Mesothelial cell of epicardium (in vitro differentiated cells): Measurements from ENCODE around the gene PLEKHH3. TPM values are rescaled to one million over a fixed set of nuclear protein-coding genes. Genes with fewer than 3 reads are reported as not detected.

Experiments
- DNase-seq, 2 experiments: peaks; one replicate each; pipeline ENCODE4 v3.0.0; 2021; ENCODE audit warnings: low spot score in 2 of 2; ENCODE audit not compliant: unreplicated experiment in 2 of 2
- H3K27ac Mint-ChIP-seq: 2 replicates; pipeline ENCODE4 v1.8.0; 2021; ENCODE audit warnings: mixed read lengths
- H3K27me3 Mint-ChIP-seq: 2 replicates; pipeline ENCODE4 v1.8.0; 2021; ENCODE audit warnings: low read depth, mixed read lengths
- H3K36me3 Mint-ChIP-seq: 2 replicates; pipeline ENCODE4 v1.8.0; 2021; ENCODE audit warnings: mixed read lengths
- H3K4me1 Mint-ChIP-seq: 2 replicates; pipeline ENCODE4 v1.8.0; 2021; ENCODE audit warnings: mixed read lengths
- H3K4me3 Mint-ChIP-seq: 2 replicates; pipeline ENCODE4 v1.8.0; 2021; ENCODE audit warnings: mild to moderate bottlenecking, moderate library complexity, mixed read lengths
- H3K9me3 Mint-ChIP-seq: 2 replicates; pipeline ENCODE4 v1.8.0; 2021; ENCODE audit warnings: mixed read lengths
- total RNA-seq: library from RNA; stranded (reverse); gene quantifications from 3 replicates; pipeline ENCODE4 v1.2.1, GENCODE V29; 2021
- TF ChIP-seq, protein P1 (sequence below): fragments of 200-600 bp; sonication (generic); IDR thresholded peaks from one replicate; pipeline ENCODE4 v1.5.0; 2021; ENCODE audit warnings: antibody characterized with exemption; ENCODE audit not compliant: unreplicated experiment

Gene PLEKHH3
- total RNA-seq, 1 donor from 2014 or later = 35.9 TPM

- DNase-seq = peak; percentile 61 to 82
- H3K27ac Mint-ChIP-seq = peak overlapping the region; percentile 95
- TF ChIP-seq, protein P1, sequence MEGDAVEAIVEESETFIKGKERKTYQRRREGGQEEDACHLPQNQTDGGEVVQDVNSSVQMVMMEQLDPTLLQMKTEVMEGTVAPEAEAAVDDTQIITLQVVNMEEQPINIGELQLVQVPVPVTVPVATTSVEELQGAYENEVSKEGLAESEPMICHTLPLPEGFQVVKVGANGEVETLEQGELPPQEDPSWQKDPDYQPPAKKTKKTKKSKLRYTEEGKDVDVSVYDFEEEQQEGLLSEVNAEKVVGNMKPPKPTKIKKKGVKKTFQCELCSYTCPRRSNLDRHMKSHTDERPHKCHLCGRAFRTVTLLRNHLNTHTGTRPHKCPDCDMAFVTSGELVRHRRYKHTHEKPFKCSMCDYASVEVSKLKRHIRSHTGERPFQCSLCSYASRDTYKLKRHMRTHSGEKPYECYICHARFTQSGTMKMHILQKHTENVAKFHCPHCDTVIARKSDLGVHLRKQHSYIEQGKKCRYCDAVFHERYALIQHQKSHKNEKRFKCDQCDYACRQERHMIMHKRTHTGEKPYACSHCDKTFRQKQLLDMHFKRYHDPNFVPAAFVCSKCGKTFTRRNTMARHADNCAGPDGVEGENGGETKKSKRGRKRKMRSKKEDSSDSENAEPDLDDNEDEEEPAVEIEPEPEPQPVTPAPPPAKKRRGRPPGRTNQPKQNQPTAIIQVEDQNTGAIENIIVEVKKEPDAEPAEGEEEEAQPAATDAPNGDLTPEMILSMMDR = no peak
- H3K27me3 Mint-ChIP-seq = peaks cover 3% of the 10 kb centered on the region
- H3K4me3 Mint-ChIP-seq = peak overlapping the region; percentile 86
- H3K36me3 Mint-ChIP-seq = no peaks in the 10 kb centered on the region
- peaks cover 48% of the 10 kb centered on the region for H3K4me1 Mint-ChIP-seq
- no peaks in the 10 kb centered on the region for H3K9me3 Mint-ChIP-seq
Measured at GRCh38 chr17:42677921-42678781, 1.4 kb upstream of the PLEKHH3 start.

DNA sequence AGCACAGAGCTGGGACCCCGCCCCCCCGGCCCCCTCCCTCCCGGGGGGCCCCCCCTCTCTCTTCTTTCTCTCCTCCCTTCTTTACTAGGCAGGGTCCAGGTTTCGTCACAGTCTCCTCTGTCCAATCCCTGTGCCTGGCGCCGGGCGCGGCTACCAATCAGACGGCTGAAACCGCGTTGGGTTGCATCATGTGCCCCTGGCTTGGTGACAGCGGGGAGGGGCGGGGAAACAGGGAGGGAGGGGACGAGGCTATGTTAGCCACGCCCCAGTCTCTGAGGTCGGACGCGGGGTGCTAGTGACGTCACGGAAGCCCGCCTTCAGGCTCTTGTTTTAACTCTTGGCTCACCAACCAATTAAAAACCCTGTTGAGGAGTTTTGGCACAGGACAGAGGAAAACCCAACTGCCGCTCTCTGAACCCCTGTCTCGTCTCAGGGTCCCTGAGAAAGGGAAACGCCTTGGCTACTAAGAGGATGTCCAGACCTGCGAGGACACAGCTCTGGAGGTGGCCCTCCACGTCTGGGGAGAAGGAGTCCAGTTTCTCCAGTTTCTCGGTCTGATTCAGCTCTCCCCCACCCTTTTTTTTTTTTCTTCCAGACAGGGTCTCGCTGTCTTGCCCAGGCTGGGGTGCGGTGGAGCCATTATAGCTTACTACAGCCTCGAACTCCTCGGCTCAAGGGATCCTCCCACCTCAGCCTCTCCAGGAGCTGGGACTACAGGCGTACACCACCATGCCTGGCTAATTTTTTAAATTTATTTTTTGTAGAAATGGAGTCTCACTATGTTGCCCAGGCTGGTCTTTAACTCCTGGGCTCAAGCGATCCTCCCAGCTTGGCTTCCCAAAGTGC lies 441 bp upstream of the PLEKHH3 start:
- Mint-ChIP-seq H3K36me3 (no peaks in the 10 kb centered on the region), H3K4me1 (peaks cover 44% of the 10 kb centered on the region), H3K27me3 (no peaks in the 10 kb centered on the region), H3K4me3 (peak overlapping the region; percentile 86), H3K9me3 (no peaks in the 10 kb centered on the region), H3K27ac (peak overlapping the region; percentile 95)
- peak; percentile 98 for DNase-seq
- TF ChIP-seq, protein P1 = no peak

- Mint-ChIP-seq H3K4me1 (peaks cover 41% of the 10 kb centered on the region), H3K9me3 (no peaks in the 10 kb centered on the region), H3K27ac (peak overlapping the region; percentile 94), H3K27me3 (peaks cover 4% of the 10 kb centered on the region), H3K4me3 (peak overlapping the region; percentile 86), H3K36me3 (peaks cover 6% of the 10 kb centered on the region)
- DNase-seq = peak in 1 of 2 experiments; percentile 77
- TF ChIP-seq, protein P1 = no peak
Measured at GRCh38 chr17:42675965-42676423, 800 bp downstream of the PLEKHH3 start.

DNA sequence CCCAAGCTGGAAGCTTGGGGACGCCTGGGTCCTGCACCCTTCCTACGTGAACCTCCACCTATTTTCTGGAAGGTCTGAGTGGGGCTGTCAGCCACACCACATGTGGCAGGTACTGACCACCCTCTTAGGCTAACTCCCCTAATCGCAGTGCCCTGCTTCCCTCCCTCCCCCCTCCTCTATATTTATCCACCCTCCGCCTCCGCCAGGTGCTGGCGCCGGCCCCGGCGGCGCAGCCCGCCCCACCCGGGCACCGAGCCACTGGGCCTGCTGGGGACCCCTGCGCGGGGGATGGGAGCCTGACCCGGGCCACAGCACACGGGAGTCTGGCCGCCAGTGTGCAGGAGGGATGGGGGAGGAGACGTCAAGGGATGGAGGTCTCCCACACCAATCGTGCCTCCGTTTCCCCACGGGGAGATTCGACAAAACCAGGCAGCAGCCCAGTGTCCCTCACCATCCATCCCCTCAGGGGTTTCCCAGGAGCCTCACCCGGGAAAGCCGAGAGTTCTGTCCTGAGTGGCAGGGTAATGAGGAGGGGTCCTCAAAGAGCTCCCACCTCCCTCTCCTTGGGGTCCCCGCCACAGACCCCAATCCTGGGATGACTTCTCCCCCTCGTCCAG lies 1.3 kb downstream of the PLEKHH3 start:
- H3K4me1 Mint-ChIP-seq = peaks cover 38% of the 10 kb centered on the region
- TF ChIP-seq, protein P1 = no peak
- H3K9me3 Mint-ChIP-seq = no peaks in the 10 kb centered on the region
- H3K27me3 Mint-ChIP-seq = peaks cover 6% of the 10 kb centered on the region
- peak overlapping the region; percentile 86 for H3K4me3 Mint-ChIP-seq
- peaks cover 10% of the 10 kb centered on the region for H3K36me3 Mint-ChIP-seq
- DNase-seq = no peak
- H3K27ac Mint-ChIP-seq = no peak overlapping the region

DNA sequence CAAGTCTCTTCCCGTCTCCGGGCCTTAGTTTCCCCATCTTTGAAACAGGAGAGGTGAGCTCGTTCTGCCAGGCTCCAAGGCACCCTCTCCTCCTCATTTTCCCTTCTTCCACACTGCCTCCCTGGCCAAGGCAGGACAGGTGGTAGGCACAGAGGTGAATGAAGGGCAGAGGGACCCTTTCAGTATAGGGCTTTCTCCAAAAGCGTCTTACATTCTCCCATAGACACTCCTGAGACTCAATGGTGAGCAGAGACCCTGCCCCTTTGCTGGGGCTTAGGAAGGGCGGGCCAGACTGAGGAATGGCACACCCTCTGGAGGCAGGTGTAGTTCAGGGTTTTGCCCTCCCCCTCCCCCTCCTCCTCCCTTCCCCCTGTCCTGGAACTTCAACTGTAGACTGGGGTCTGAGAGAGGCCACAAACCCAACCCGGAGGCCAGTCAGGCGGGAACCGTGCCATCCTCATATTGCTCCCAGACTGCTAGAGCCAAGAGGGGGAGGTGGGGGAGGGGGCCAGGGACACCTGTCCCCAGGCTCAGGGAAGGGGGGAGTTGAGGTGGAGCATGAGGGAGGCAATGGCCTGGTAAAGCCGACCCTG lies 1.9 kb downstream of the PLEKHH3 start:
- H3K9me3 Mint-ChIP-seq = no peaks in the 10 kb centered on the region
- peak overlapping the region; percentile 34 for H3K27ac Mint-ChIP-seq

More for the DNA sequence above, 1.9 kb downstream of the PLEKHH3 start:
- H3K27me3 Mint-ChIP-seq = peaks cover 9% of the 10 kb centered on the region
- H3K4me3 Mint-ChIP-seq = peak overlapping the region; percentile 62
- H3K4me1 Mint-ChIP-seq = peaks cover 37% of the 10 kb centered on the region
- DNase-seq = no peak
- H3K36me3 Mint-ChIP-seq = peaks cover 10% of the 10 kb centered on the region
- TF ChIP-seq, protein P1 = no peak
